GM21786 (cell line): ENCODE measurements around the gene MAN1C1.

ENCODE experiments used
- ATAC-seq: cut with Tn5 transposase; IDR thresholded peaks from one replicate; pipeline ENCODE4 v1.9.1; 2021; ENCODE audit not compliant: unreplicated experiment

The MAN1C1 gene

GRCh38 chr1:25616095-25616986 is at the start of gene MAN1C1:
Gene MAN1C1 (plus strand): TSS chr1:25616791. CDS start chr1:25617798, 1,007 bp downstream.
- peak; percentile 59 for ATAC-seq

- ATAC-seq: no peak
Observed at GRCh38 chr1:25567710-25568089, 48.9 kb upstream of the MAN1C1 start.

- ATAC-seq: no peak
Observed at GRCh38 chr1:25568090-25568833, 48.3 kb upstream of the MAN1C1 start.

- no peak for ATAC-seq
Observed at GRCh38 chr1:25568834-25569596, 47.6 kb upstream of the MAN1C1 start.

- no peak for ATAC-seq
Observed at GRCh38 chr1:25569597-25570396, 46.8 kb upstream of the MAN1C1 start.

GRCh38 chr1:25570798-25571521 is 45.6 kb upstream of the MAN1C1 start:
- no peak for ATAC-seq

- ATAC-seq: no peak
Observed at GRCh38 chr1:25571522-25571970, 45.0 kb upstream of the MAN1C1 start.

- ATAC-seq: no peak
Observed at GRCh38 chr1:25572107-25572506, 44.5 kb upstream of the MAN1C1 start.

GRCh38 chr1:25572708-25573590 is 43.6 kb upstream of the MAN1C1 start:
- no peak for ATAC-seq

- no peak for ATAC-seq
Observed at GRCh38 chr1:25573591-25573930, 43.0 kb upstream of the MAN1C1 start.

GRCh38 chr1:25573961-25574360 is 42.6 kb upstream of the MAN1C1 start:
- no peak for ATAC-seq

- no peak for ATAC-seq
Observed at GRCh38 chr1:25575191-25575590, 41.4 kb upstream of the MAN1C1 start.

GRCh38 chr1:25576459-25577133 is 40.0 kb upstream of the MAN1C1 start:
- no peak for ATAC-seq

- no peak for ATAC-seq
Observed at GRCh38 chr1:25577134-25577920, 39.3 kb upstream of the MAN1C1 start.

GRCh38 chr1:25579292-25580252 is 37.0 kb upstream of the MAN1C1 start:
- no peak for ATAC-seq

- no peak for ATAC-seq
Observed at GRCh38 chr1:25580927-25581326, 35.7 kb upstream of the MAN1C1 start.
